H9 (cell line): ENCODE measurements around the gene DOCK7. TPM values are rescaled to one million over a fixed set of nuclear protein-coding genes. Genes with fewer than 3 reads are reported as not detected.
"Not testable (repeated sequence)": the region's sequence is repeated elsewhere in the genome, so short reads cannot be mapped to it uniquely, and the experiment has no call there.

Experiments used
- DNase-seq: peaks from one replicate; pipeline ENCODE4 v3.0.0-alpha.2; 2017
- H2AFZ ChIP-seq: one replicate; pipeline ENCODE4 v1.6.1; 2013; ENCODE audit warnings: mild to moderate bottlenecking, low read length, control low read depth, moderate library complexity
- H2AK5ac ChIP-seq: 2 replicates; pipeline ENCODE4 v1.6.1; 2013; ENCODE audit warnings: low read length, control low read depth, mixed read lengths; ENCODE audit not compliant: insufficient read length
- H2BK120ac ChIP-seq: one replicate; pipeline ENCODE4 v1.6.1; 2013; ENCODE audit warnings: low read depth, mild to moderate bottlenecking, low read length, control low read depth, inconsistent platforms; ENCODE audit not compliant: poor library complexity, severe bottlenecking
- H2BK12ac ChIP-seq: 2 replicates; pipeline ENCODE4 v1.6.1; 2013; ENCODE audit warnings: low read length, control low read depth, mixed read lengths, low read depth; ENCODE audit not compliant: insufficient read length
- H2BK15ac ChIP-seq: 2 replicates; pipeline ENCODE4 v1.6.1; 2013; ENCODE audit warnings: low read depth, low read length, control low read depth
- H2BK20ac ChIP-seq: one replicate; pipeline ENCODE4 v1.6.1; 2013; ENCODE audit warnings: low read depth, mild to moderate bottlenecking, low read length, control low read depth, inconsistent platforms; ENCODE audit not compliant: poor library complexity, severe bottlenecking
- H2BK5ac ChIP-seq: 2 replicates; pipeline ENCODE4 v1.6.1; 2013; ENCODE audit warnings: low read length, control low read depth, mixed read lengths; ENCODE audit not compliant: insufficient read length
- H3K14ac ChIP-seq: 2 replicates; pipeline ENCODE4 v1.6.1; 2013; ENCODE audit warnings: low read length, control low read depth; ENCODE audit not compliant: insufficient read depth
- H3K18ac ChIP-seq: 2 replicates; pipeline ENCODE4 v1.6.1; 2013; ENCODE audit warnings: low read depth, mild to moderate bottlenecking, mixed read lengths, low read length, control low read depth; ENCODE audit not compliant: insufficient read length
- H3K23ac ChIP-seq: 2 replicates; pipeline ENCODE4 v1.6.1; 2013; ENCODE audit warnings: low read length, control low read depth, mixed read lengths, low read depth; ENCODE audit not compliant: insufficient read length
- H3K23me2 ChIP-seq: 2 replicates; pipeline ENCODE4 v1.6.1; 2013; ENCODE audit warnings: low read depth, mild to moderate bottlenecking, mixed read lengths, low read length, control low read depth; ENCODE audit not compliant: insufficient read length, poor library complexity, severe bottlenecking
- H3K27ac ChIP-seq: 2 replicates; pipeline ENCODE4 v1.5.1; 2013; ENCODE audit warnings: low read length, control low read depth, mixed read lengths, low read depth; ENCODE audit not compliant: insufficient read length
- H3K27me3 ChIP-seq: 2 replicates; pipeline ENCODE4 v1.6.1; 2013; ENCODE audit warnings: low read length, control low read depth, inconsistent platforms; ENCODE audit not compliant: insufficient read depth
- H3K4ac ChIP-seq: 2 replicates; pipeline ENCODE4 v1.6.1; 2013; ENCODE audit warnings: low read depth, mild to moderate bottlenecking, control low read depth, inconsistent platforms, low read length, moderate library complexity
- H3K4me1 ChIP-seq: 2 replicates; pipeline ENCODE4 v1.6.1; 2013; ENCODE audit warnings: low read length, control low read depth, inconsistent platforms; ENCODE audit not compliant: insufficient read depth
- H3K4me2 ChIP-seq: 2 replicates; pipeline ENCODE4 v1.6.1; 2013; ENCODE audit warnings: low read length, control low read depth, mixed read lengths; ENCODE audit not compliant: insufficient read length, insufficient read depth
- H3K56ac ChIP-seq: 2 replicates; pipeline ENCODE4 v1.6.1; 2013; ENCODE audit warnings: low read depth, mild to moderate bottlenecking, mixed read lengths, low read length, control low read depth; ENCODE audit not compliant: insufficient read length
- H3K79me1 ChIP-seq: 2 replicates; pipeline ENCODE4 v1.6.1; 2013; ENCODE audit warnings: low read depth, mild to moderate bottlenecking, moderate library complexity, low read length, control low read depth, inconsistent platforms; ENCODE audit not compliant: insufficient read depth, poor library complexity, severe bottlenecking
- H3K79me2 ChIP-seq: 2 replicates; pipeline ENCODE4 v1.6.1; 2013; ENCODE audit warnings: low read length, control low read depth, inconsistent platforms; ENCODE audit not compliant: insufficient read depth
- H3K9ac ChIP-seq: 2 replicates; pipeline ENCODE4 v1.6.1; 2013; ENCODE audit warnings: low read length, control low read depth, mixed read lengths; ENCODE audit not compliant: insufficient read length; ENCODE audit errors: extremely low read depth
- H3K9me3 ChIP-seq: one replicate; pipeline ENCODE4 v1.6.1; 2013; ENCODE audit warnings: low read depth, low read length, inconsistent platforms; ENCODE audit not compliant: control insufficient read depth
- H3T11ph ChIP-seq: one replicate; pipeline ENCODE4 v1.6.1; 2013; ENCODE audit warnings: mild to moderate bottlenecking, low read length, control low read depth, inconsistent platforms
- H4K20me1 ChIP-seq: one replicate; pipeline ENCODE4 v1.6.1; 2013; ENCODE audit not compliant: control insufficient read depth, insufficient read length, insufficient read depth
- H4K5ac ChIP-seq: 2 replicates; pipeline ENCODE4 v1.6.1; 2013; ENCODE audit warnings: low read depth, mild to moderate bottlenecking, mixed read lengths, low read length, control low read depth; ENCODE audit not compliant: insufficient read length
- H4K8ac ChIP-seq: replicated peaks from 2 replicates; pipeline ENCODE4 v1.6.1; 2013; ENCODE audit warnings: low read length, control low read depth, mixed read lengths, low read depth; ENCODE audit not compliant: insufficient read length
- H4K91ac ChIP-seq: 2 replicates; pipeline ENCODE4 v1.6.1; 2013; ENCODE audit warnings: low read depth, mild to moderate bottlenecking, moderate library complexity, mixed read lengths, low read length, control low read depth; ENCODE audit not compliant: insufficient read length
- H3K27ac Mint-ChIP-seq, 3 experiments: 2 replicates in 2 of 3; 3 replicates in 1 of 3; pipeline ENCODE4 v1.8.0; 2020 to 2021; ENCODE audit warnings: mixed read lengths in 3 of 3, mild to moderate bottlenecking in 1 of 3, moderate library complexity in 1 of 3
- H3K27me3 Mint-ChIP-seq: 2 replicates; pipeline ENCODE4 v1.8.0; 2021; ENCODE audit warnings: low read depth, mild to moderate bottlenecking, moderate library complexity, mixed read lengths
- H3K36me3 Mint-ChIP-seq, 3 experiments: 2 replicates in 2 of 3; 3 replicates in 1 of 3; pipeline ENCODE4 v1.8.0; 2020 to 2021; ENCODE audit warnings: low read depth in 3 of 3, mixed read lengths in 3 of 3; ENCODE audit not compliant: insufficient read depth in 1 of 3
- H3K4me1 Mint-ChIP-seq, 2 experiments: 2 replicates each; pipeline ENCODE4 v1.8.0; 2020; ENCODE audit warnings: mixed read lengths in 2 of 2
- H3K4me3 Mint-ChIP-seq, 2 experiments: 2 replicates in 1 of 2; 3 replicates in 1 of 2; pipeline ENCODE4 v1.8.0; 2020 to 2021; ENCODE audit warnings: mild to moderate bottlenecking in 2 of 2, mixed read lengths in 2 of 2, moderate library complexity in 1 of 2
- H3K9me3 Mint-ChIP-seq, 2 experiments: 2 replicates in 1 of 2; 3 replicates in 1 of 2; pipeline ENCODE4 v1.8.0; 2020; ENCODE audit warnings: mild to moderate bottlenecking in 2 of 2, mixed read lengths in 2 of 2, moderate library complexity in 1 of 2
- CTCF ChIP-seq: fragments of 200-600 bp; sonication (generic); conservative IDR thresholded peaks from 3 replicates; pipeline ENCODE4 v1.8.0; 2021; ENCODE audit warnings: antibody characterized with exemption, mild to moderate bottlenecking
- WGBS: extraction: QIAGEN DNeasy Blood & Tissue Kit; methylation state at CpG from one replicate; pipeline ENCODE4 v1.1.7; 2013; ENCODE audit warnings: missing lambda C conversion rate, low lambda C conversion rate, mixed read lengths; ENCODE audit not compliant: insufficient read length; ENCODE audit errors: extremely low coverage; 5-methylcytosine and 5-hydroxymethylcytosine counted together
- total RNA-seq: library from RNA; stranded (reverse); gene quantifications from 2 replicates; pipeline ENCODE4 v1.2.1, GENCODE V29; 2021

The DOCK7 gene
- total RNA-seq, 1 experiment from 2014 or later = 36.8 TPM

GRCh38 chr1:62528015-62528414 lies 160.2 kb downstream of the DOCK7 start:
- no peak for DNase-seq
- no peak overlapping the region for H2AFZ ChIP-seq
- H3K27ac ChIP-seq = no peak overlapping the region
- no peak overlapping the region for H3K27ac Mint-ChIP-seq
- no peak overlapping the region for H2BK15ac ChIP-seq
- no peak overlapping the region for H3K18ac ChIP-seq
- H2BK12ac ChIP-seq = no peak overlapping the region
- TF ChIP-seq CTCF = no peak
- H3K9me3 Mint-ChIP-seq = no peaks in the 10 kb centered on the region
- no peaks in the 10 kb centered on the region for H3K79me1 ChIP-seq
- H2BK120ac ChIP-seq = no peak overlapping the region
- no peak overlapping the region for H3K14ac ChIP-seq
- no peak overlapping the region for H3K4me3 Mint-ChIP-seq
- WGBS = no CpG with 5 or more reads among the region's 7 CpGs
- no peak overlapping the region for H4K8ac ChIP-seq
- no peak overlapping the region for H4K91ac ChIP-seq
- peaks cover 4 to 19% (median 11%) of the 10 kb centered on the region in 3 experiments; a peak in 5 of 7 replicates for H3K36me3 Mint-ChIP-seq
- H3K27me3 ChIP-seq = no peaks in the 10 kb centered on the region
- no peak overlapping the region for H3K23ac ChIP-seq
- H3K27me3 Mint-ChIP-seq = no peaks in the 10 kb centered on the region
- no peaks in the 10 kb centered on the region for H3K79me2 ChIP-seq
- H3K4ac ChIP-seq = no peak overlapping the region
- H4K5ac ChIP-seq = no peak overlapping the region
- H2AK5ac ChIP-seq = no peak overlapping the region
- H3K9ac ChIP-seq = no peak overlapping the region
- no peaks in the 10 kb centered on the region for H3K9me3 ChIP-seq
- H3K4me2 ChIP-seq = no peak overlapping the region
- H3K56ac ChIP-seq = no peak overlapping the region
- no peak overlapping the region for H2BK5ac ChIP-seq
- no peak overlapping the region for H3T11ph ChIP-seq
- H4K20me1 ChIP-seq = no peaks in the 10 kb centered on the region
- H3K23me2 ChIP-seq = no peaks in the 10 kb centered on the region
- no peaks in the 10 kb centered on the region; the same call in 1 of the 2 replicates for H3K4me1 ChIP-seq
- H2BK20ac ChIP-seq = no peak overlapping the region
- peaks cover 14 to 24% of the 10 kb centered on the region in 2 experiments for H3K4me1 Mint-ChIP-seq

- H3K4me3 Mint-ChIP-seq, H2BK12ac ChIP-seq, H4K5ac ChIP-seq, H3K27me3 Mint-ChIP-seq, H3K9ac ChIP-seq, H3K14ac ChIP-seq, DNase-seq, H3K18ac ChIP-seq, H3K4ac ChIP-seq, H3K27ac ChIP-seq, H3K79me2 ChIP-seq, H4K20me1 ChIP-seq, H2BK20ac ChIP-seq, H3K4me1 ChIP-seq, H2BK5ac ChIP-seq, H3K27me3 ChIP-seq, H3K4me2 ChIP-seq, H3K9me3 Mint-ChIP-seq, H4K8ac ChIP-seq, H3K56ac ChIP-seq, H3T11ph ChIP-seq, H3K27ac Mint-ChIP-seq, H3K23ac ChIP-seq, H2AK5ac ChIP-seq, H2BK120ac ChIP-seq, H3K9me3 ChIP-seq, H2BK15ac ChIP-seq, H3K79me1 ChIP-seq, H3K23me2 ChIP-seq, H4K91ac ChIP-seq, H2AFZ ChIP-seq: not testable (repeated sequence)
- no CpG with 5 or more reads among the region's 6 CpGs for WGBS
- Mint-ChIP-seq H3K4me1 (peaks cover 14 to 24% of the 10 kb centered on the region in 2 experiments), H3K36me3 (peaks cover 4 to 17% (median 11%) of the 10 kb centered on the region in 3 experiments; a peak in 5 of 7 replicates)
Observed at GRCh38 chr1:62527346-62527745, 160.8 kb downstream of the DOCK7 start.
